SK-N-SH treated with all-trans-retinoic acid at 6 μM for 48 hours (cell line): ENCODE measurements around the gene PRKCE.

ENCODE experiments used
- ATAC-seq: fragments of 200-7000 bp; cut with Tn5 transposase; 3 replicates; pipeline ENCODE4 v1.9.1; 2020; ENCODE audit warnings: mild to moderate bottlenecking, moderate library complexity
- CREB5 ChIP-seq: fragments of 250-450 bp; sonication (Bioruptor Pico); IDR thresholded peaks from 2 replicates; pipeline ENCODE4 v1.5.1; 2020; ENCODE audit warnings: low read depth, mild to moderate bottlenecking, moderate library complexity
- ESRRG ChIP-seq: fragments of 250-450 bp; sonication (Bioruptor Pico); IDR thresholded peaks from 2 replicates; pipeline ENCODE4 v1.6.1; 2021; ENCODE audit warnings: mild to moderate bottlenecking
- ISL1 ChIP-seq: fragments of 250-450 bp; sonication (Bioruptor Pico); IDR thresholded peaks from 2 replicates; pipeline ENCODE4 v2.1.2; 2022; ENCODE audit warnings: mild to moderate bottlenecking, moderate library complexity
- PATZ1 ChIP-seq: fragments of 250-450 bp; sonication (Bioruptor Pico); IDR thresholded peaks from 2 replicates; pipeline ENCODE4 v1.8.0; 2020; ENCODE audit warnings: mild to moderate bottlenecking, moderate library complexity, borderline replicate concordance
- POU6F1 ChIP-seq: fragments of 250-450 bp; sonication (Bioruptor Pico); IDR thresholded peaks from 2 replicates; pipeline ENCODE4 v1.8.0; 2021; ENCODE audit warnings: low read depth, mild to moderate bottlenecking, moderate library complexity, borderline replicate concordance
- PPARA ChIP-seq: fragments of 250-450 bp; sonication (Bioruptor Pico); IDR thresholded peaks from 2 replicates; pipeline ENCODE4 v1.5.0; 2020; ENCODE audit warnings: mild to moderate bottlenecking, borderline replicate concordance
- SNAI2 ChIP-seq: fragments of 250-450 bp; sonication (Bioruptor Pico); IDR thresholded peaks from 2 replicates; pipeline ENCODE4 v1.5.0; 2020; ENCODE audit warnings: mild to moderate bottlenecking, moderate library complexity
- TCF4 ChIP-seq: fragments of 250-450 bp; sonication (Bioruptor Pico); IDR thresholded peaks from 2 replicates; pipeline ENCODE4 v1.8.0; 2021; ENCODE audit warnings: mild to moderate bottlenecking, moderate library complexity, borderline replicate concordance
- TOX ChIP-seq: fragments of 250-450 bp; sonication (Bioruptor Pico); IDR thresholded peaks from 2 replicates; pipeline ENCODE4 v1.8.0; 2021; ENCODE audit warnings: mild to moderate bottlenecking, moderate library complexity, borderline replicate concordance
- TSHZ2 ChIP-seq: fragments of 250-450 bp; sonication (Bioruptor Pico); IDR thresholded peaks from 2 replicates; pipeline ENCODE4 v1.5.0; 2020; ENCODE audit warnings: mild to moderate bottlenecking, moderate library complexity
- ZFP3 ChIP-seq: fragments of 250-450 bp; sonication (Bioruptor Pico); IDR thresholded peaks from 2 replicates; pipeline ENCODE4 v1.5.0; 2020; ENCODE audit warnings: mild to moderate bottlenecking, moderate library complexity
- ZNF565 ChIP-seq: fragments of 450-650 bp; formaldehyde crosslinking; conservative IDR thresholded peaks from 2 replicates; pipeline ENCODE4 v1.5.0; 2020; ENCODE audit warnings: low read depth, mild to moderate bottlenecking, moderate library complexity
- ZNF8 ChIP-seq: fragments of 450-650 bp; formaldehyde crosslinking; IDR thresholded peaks from 2 replicates; pipeline ENCODE4 v1.5.0; 2020; ENCODE audit warnings: mild to moderate bottlenecking, moderate library complexity

The PRKCE gene

GRCh38 chr2:46236006-46236875, 584.8 kb downstream of the PRKCE start:
- peak; percentile 71 for ATAC-seq

GRCh38 chr2:46236876-46237859, 585.7 kb downstream of the PRKCE start:
- peak; percentile 24; the same call in 1 of the 3 replicates for ATAC-seq
- TF ChIP-seq TCF4 (CRISPR knock-in tag): no peak
- TF ChIP-seq PPARA: no peak
- no peak for TF ChIP-seq POU6F1 (CRISPR knock-in tag)
- TF ChIP-seq ISL1 (CRISPR knock-in tag): no peak
- no peak for TF ChIP-seq ESRRG (CRISPR knock-in tag)
- no peak for TF ChIP-seq TSHZ2 (CRISPR knock-in tag)
- TF ChIP-seq ZNF565 (CRISPR knock-in tag): no peak
- no peak for TF ChIP-seq PATZ1
- TF ChIP-seq, all 23 proteins: peak for 0

More at GRCh38 chr2:46236006-46236875, 584.8 kb downstream of the PRKCE start:
- TF ChIP-seq TOX (no peak), PPARA (no peak), ZFP3 (CRISPR knock-in tag) (no peak), CREB5 (CRISPR knock-in tag) (no peak), TCF4 (CRISPR knock-in tag) (peak; percentile 91; the same call in 1 of the 2 replicates), ZNF8 (CRISPR knock-in tag) (no peak), SNAI2 (CRISPR knock-in tag) (peak; percentile 67; the same call in 1 of the 2 replicates), POU6F1 (CRISPR knock-in tag) (no peak)
- TF ChIP-seq, all 23 proteins: peak for 2
